ENCODE measurements around the gene C3orf18. TPM values are rescaled to one million over a fixed set of nuclear protein-coding genes. Genes with fewer than 3 reads are reported as not detected.

The C3orf18 gene
- total and polyA plus RNA-seq, 8 donors, result 4.9 to 75.0 (median 8.2) TPM; not detected in 1

DNA sequence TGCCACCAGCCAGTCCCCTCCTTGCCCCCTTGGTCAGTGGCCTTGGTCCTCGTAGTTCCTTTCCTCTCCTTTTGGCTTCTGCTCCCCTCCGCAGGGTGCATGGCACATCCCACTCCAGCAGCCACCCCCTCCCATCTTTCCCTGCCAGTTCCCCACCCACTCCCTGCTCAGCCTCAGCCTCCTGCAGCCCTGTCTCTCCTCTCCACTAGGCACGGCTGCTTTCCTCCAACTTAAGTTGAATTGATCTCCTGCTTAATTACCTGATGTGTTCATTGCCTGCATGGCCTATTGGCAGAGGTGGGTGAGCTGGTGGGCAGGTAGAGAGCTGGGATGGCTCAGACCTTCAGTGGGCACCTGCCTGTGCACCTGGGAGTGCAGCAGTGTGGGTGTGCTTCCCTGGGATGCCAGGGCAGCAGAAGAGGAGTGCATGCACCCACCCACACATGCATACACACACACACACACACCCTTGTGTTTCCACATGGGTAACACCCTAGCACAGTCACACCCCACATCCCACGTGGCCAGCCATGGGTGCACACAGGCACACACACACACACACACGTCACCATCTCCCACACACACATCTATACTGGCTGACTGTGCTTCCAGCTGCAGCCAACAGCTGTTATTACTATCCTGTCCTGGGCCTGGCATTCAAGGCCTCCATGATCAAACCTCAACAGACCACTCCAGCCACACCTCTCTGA is 30.9 kb downstream of the C3orf18 start:
- H3K4me3 ChIP-seq, result no peak overlapping the region
- peaks cover 0 to 23% (median 0%) of the 10 kb centered on the region in 3 donors for H3K27me3 ChIP-seq
- TF ChIP-seq CTCF (IDR thresholded peaks at IDR 0.05), result no peak
- no peak for TF ChIP-seq POLR2A (IDR thresholded peaks at IDR 0.05)
- TF ChIP-seq POLR2AphosphoS5 (IDR thresholded peaks at IDR 0.05), result no peak
- TF ChIP-seq EP300 (IDR thresholded peaks at IDR 0.05), result no peak
- H3K36me3 ChIP-seq, result no peaks in the 10 kb centered on the region
- WGBS, 5 donors, result 59 to 70% (median 66%) methylated on average over 5 of the region's 5 CpGs
- intact Hi-C loops (cut with DNase I; ENCODE audit: low total_unique reads), result loop anchor here (10.0 kb wide), 1 partner anchor 162 kb away; no protein-coding TSS in a partner anchor
- no peak for DNase-seq
- no peak overlapping the region for H3K27ac ChIP-seq
- no peaks in the 10 kb centered on the region for H3K9me3 ChIP-seq
- no peaks in the 10 kb centered on the region for H3K4me1 ChIP-seq

- no peak for TF ChIP-seq EP300 (IDR thresholded peaks at IDR 0.05)
- no peak for TF ChIP-seq CTCF (IDR thresholded peaks at IDR 0.05)
- Histone ChIP-seq H3K27me3 (peaks cover 0 to 37% (median 6%) of the 10 kb centered on the region in 3 donors), H3K9me3 (no peaks in the 10 kb centered on the region), H3K36me3 (no peaks in the 10 kb centered on the region), H3K4me1 (no peaks in the 10 kb centered on the region), H3K27ac (no peak overlapping the region), H3K4me3 (no peak overlapping the region)
- WGBS, 5 donors, result 66 to 77% (median 75%) methylated on average over 9 of the region's 9 CpGs
- intact Hi-C loops (cut with DNase I; ENCODE audit: low total_unique reads), result loop anchor here (10.0 kb wide), 1 partner anchor 160 kb away; no protein-coding TSS in a partner anchor
- DNase-seq, result no peak
These were observed 32.7 kb downstream of the C3orf18 start for GRCh38 chr3:50534681-50535330.

- TF ChIP-seq POLR2A (IDR thresholded peaks at IDR 0.05), result no peak
- no peak for TF ChIP-seq POLR2AphosphoS5 (IDR thresholded peaks at IDR 0.05)
- no peak for TF ChIP-seq CTCF (IDR thresholded peaks at IDR 0.05)
- no peak for TF ChIP-seq EP300 (IDR thresholded peaks at IDR 0.05)
- H3K4me1 ChIP-seq, result no peaks in the 10 kb centered on the region
- peaks cover 0 to 37% (median 6%) of the 10 kb centered on the region in 3 donors for H3K27me3 ChIP-seq
- H3K27ac ChIP-seq, result no peak overlapping the region
- DNase-seq, result no peak
- no peaks in the 10 kb centered on the region for H3K9me3 ChIP-seq
- 59 to 65% (median 61%) methylated on average over 9 of the region's 9 CpGs for WGBS, 5 donors
- H3K36me3 ChIP-seq, result no peaks in the 10 kb centered on the region
- intact Hi-C loops (cut with DNase I; ENCODE audit: low total_unique reads), result loop anchor here (10.0 kb wide), 1 partner anchor 159 kb away; no protein-coding TSS in a partner anchor
- no peak overlapping the region for H3K4me3 ChIP-seq
These were observed 33.6 kb downstream of the C3orf18 start for GRCh38 chr3:50533807-50534461.

DNA sequence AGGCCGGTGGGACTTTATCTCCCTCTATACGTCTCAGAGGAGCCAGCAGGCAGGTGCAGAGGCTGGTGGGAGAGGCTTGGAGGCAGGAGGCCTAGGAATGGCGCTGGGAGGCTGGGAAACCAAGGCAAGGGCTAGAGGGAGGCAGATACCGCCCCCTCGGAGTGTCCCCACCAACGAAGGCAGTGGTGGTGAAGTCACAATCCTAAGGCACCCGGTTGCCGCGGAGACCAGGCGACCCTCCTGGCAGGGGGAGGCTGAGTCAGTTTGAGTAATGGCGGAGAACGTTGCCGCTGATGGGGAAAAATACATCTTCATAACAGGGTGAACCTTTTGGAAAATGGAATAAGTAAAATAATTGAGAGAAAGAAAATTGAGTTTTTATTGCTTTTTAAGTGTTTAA is 34.2 kb downstream of the C3orf18 start:
- DNase-seq, result no peak
- intact Hi-C loops (cut with DNase I; ENCODE audit: low total_unique reads), result loop anchor here (10.0 kb wide), 1 partner anchor 159 kb away; no protein-coding TSS in a partner anchor
- TF ChIP-seq EP300 (IDR thresholded peaks at IDR 0.05) (no peak), CTCF (IDR thresholded peaks at IDR 0.05) (no peak), POLR2AphosphoS5 (IDR thresholded peaks at IDR 0.05) (no peak), POLR2A (IDR thresholded peaks at IDR 0.05) (no peak)

More for the DNA sequence above, 34.2 kb downstream of the C3orf18 start:
- 73 to 78% (median 73%) methylated on average over 13 of the region's 13 CpGs for WGBS, 5 donors
- Histone ChIP-seq H3K4me3 (no peak overlapping the region), H3K36me3 (no peaks in the 10 kb centered on the region), H3K9me3 (no peaks in the 10 kb centered on the region), H3K4me1 (no peaks in the 10 kb centered on the region), H3K27me3 (peaks cover 0 to 39% (median 6%) of the 10 kb centered on the region in 3 donors), H3K27ac (no peak overlapping the region)
